NK-92 treated with Interleukin-12 subunit alpha and Interleukin-12 subunit beta, amount 100 ng/mL, for 24 hours (cell line): ENCODE results near the gene METTL16.
"Not testable (repeated sequence)": the region's sequence is repeated elsewhere in the genome, so short reads cannot be mapped to it uniquely, and the experiment has no call there.

Experiments
- DNase-seq: peaks from one replicate; lab custom pipeline; 2025; lab: John Stamatoyannopoulos, UW

Gene METTL16

GRCh38 chr17:2450016-2450650 is 61.6 kb downstream of the METTL16 start:
- DNase-seq = no peak

- DNase-seq = no peak
Measured at GRCh38 chr17:2449486-2449885, 62.2 kb downstream of the METTL16 start.

- DNase-seq = not testable (repeated sequence)
Measured at GRCh38 chr17:2447479-2447878, 64.2 kb downstream of the METTL16 start.

GRCh38 chr17:2445638-2446037 is 66.0 kb downstream of the METTL16 start:
- DNase-seq = no peak

- DNase-seq = no peak
Measured at GRCh38 chr17:2444382-2444781, 67.3 kb downstream of the METTL16 start.

- DNase-seq = no peak
Measured at GRCh38 chr17:2442166-2442565, 69.5 kb downstream of the METTL16 start.

- DNase-seq = no peak
Measured at GRCh38 chr17:2440930-2441329, 70.8 kb downstream of the METTL16 start.

- peak; percentile 2 for DNase-seq
Measured at GRCh38 chr17:2439997-2440396, 71.7 kb downstream of the METTL16 start.

GRCh38 chr17:2438823-2439222 is 72.9 kb downstream of the METTL16 start:
- DNase-seq = no peak

GRCh38 chr17:2436316-2436905 is 75.3 kb downstream of the METTL16 start:
- DNase-seq = no peak

GRCh38 chr17:2435862-2436261 is 75.8 kb downstream of the METTL16 start:
- DNase-seq = no peak

- DNase-seq = no peak
Measured at GRCh38 chr17:2435181-2435741, 76.4 kb downstream of the METTL16 start.

- no peak for DNase-seq
Measured at GRCh38 chr17:2433696-2434095, 78.0 kb downstream of the METTL16 start.

GRCh38 chr17:2427910-2428309 is 83.8 kb downstream of the METTL16 start:
- DNase-seq = no peak

GRCh38 chr17:2427215-2427614 is 84.5 kb downstream of the METTL16 start:
- no peak for DNase-seq

GRCh38 chr17:2423271-2423670 is 88.4 kb downstream of the METTL16 start:
- no peak for DNase-seq

GRCh38 chr17:2421315-2422147 is 90.2 kb downstream of the METTL16 start:
- DNase-seq = no peak

- no peak for DNase-seq
Measured at GRCh38 chr17:2420176-2420575, 91.5 kb downstream of the METTL16 start.

GRCh38 chr17:2419486-2419885 is 92.2 kb downstream of the METTL16 start:
- no peak for DNase-seq

- no peak for DNase-seq
Measured at GRCh38 chr17:2418572-2418971, 93.1 kb downstream of the METTL16 start.

- peak; percentile 11 for DNase-seq
Measured at GRCh38 chr17:2416010-2416734, 95.5 kb downstream of the METTL16 start.

GRCh38 chr17:2415081-2415480 is 96.6 kb downstream of the METTL16 start:
- no peak for DNase-seq
